Heart left ventricle (tissue), 16 donors: ENCODE data around the gene IL1B. TPM values are rescaled to one million over a fixed set of nuclear protein-coding genes. Genes with fewer than 3 reads are reported as not detected.

Source experiments
- ATAC-seq, 4 donors: fragments of 200-7000 bp; cut with Tn5 transposase; one replicate each; pipeline ENCODE4 v1.9.1; 2020 to 2022; ENCODE audit warnings: moderate library complexity in 4 of 4, mild to moderate bottlenecking in 3 of 4, moderate number of reproducible peaks in 1 of 4
- DNase-seq, 5 donors: peaks; one replicate each; pipeline ENCODE4 v3.0.0-alpha.2; 2020
- H3K27ac ChIP-seq, 12 donors: fragments of 200-600 bp; sonication (generic) in 4 of 12; one replicate each; pipeline versions ENCODE4 v1.5.0 to v1.8.0; 2016 to 2022; ENCODE audit warnings: mild to moderate bottlenecking in 2 of 12
- H3K27me3 ChIP-seq, 9 donors: fragments of 200-600 bp; sonication (generic) in 2 of 9; one replicate each; pipeline versions ENCODE4 v1.5.1 to v1.8.0; 2016 to 2022; ENCODE audit warnings: mild to moderate bottlenecking in 3 of 9
- H3K36me3 ChIP-seq, 9 donors: fragments of 200-600 bp; sonication (generic) in 2 of 9; one replicate each; pipeline versions ENCODE4 v1.5.0 to v1.8.0; 2018 to 2022; ENCODE audit warnings: mild to moderate bottlenecking in 2 of 9
- H3K4me1 ChIP-seq, 12 donors: fragments of 200-600 bp; sonication (generic) in 4 of 12; one replicate each; pipeline versions ENCODE4 v1.5.0 to v1.8.0; 2016 to 2022; ENCODE audit warnings: mild to moderate bottlenecking in 3 of 12
- H3K4me3 ChIP-seq, 12 donors: fragments of 200-600 bp; sonication (generic) in 4 of 12; one replicate each; pipeline versions ENCODE4 v1.5.0 to v1.8.0; 2017 to 2022; ENCODE audit warnings: mild to moderate bottlenecking in 9 of 12, moderate library complexity in 4 of 12
- H3K9me3 ChIP-seq, 12 donors: fragments of 200-600 bp; sonication (generic) in 4 of 12; one replicate each; pipeline versions ENCODE4 v1.5.0 to v1.8.0; 2016 to 2022; ENCODE audit warnings: mild to moderate bottlenecking in 1 of 12
- POLR2A ChIP-seq, 2 donors: fragments of 450-650 bp; IDR thresholded peaks; one replicate each; pipeline ENCODE4 v1.6.1; 2017; ENCODE audit warnings: antibody characterized with exemption in 2 of 2, mild to moderate bottlenecking in 2 of 2, moderate library complexity in 2 of 2
- WGBS, 4 donors: extraction: QIAGEN DNeasy Blood & Tissue Kit in 2 of 4; methylation state at CpG; one replicate each; pipeline versions ENCODE4 v1.1.5 to v1.1.7; 2013 to 2018; 5-methylcytosine and 5-hydroxymethylcytosine counted together
- intact Hi-C, 10 donors: fragments of 100-400 bp; cut with DNase I; formaldehyde crosslinking; loops; one replicate each; pipeline versions ENCODE4 v1.11.1 to v1.14.2; 2022
- polyA plus RNA-seq, 2 donors: library from polyadenylated mRNA; stranded (reverse); fragments of 200-250 nt; gene quantifications; one replicate each; pipeline ENCODE4 v1.2.3, GENCODE V29; 2013
- total RNA-seq, 9 donors: library from RNA; depleted of rRNA in 2 of 9; stranded (reverse); fragments of >200 nt in 2 of 9; fragmentation: NEBNext Ultra II Directional in 3 of 9; extraction: Animal tissue kit (Norgen Biotek cat#: 25700) in 3 of 9; gene quantifications; one replicate each; pipeline versions ENCODE4 v1.1.0 to v1.2.4, GENCODE V29; 2016 to 2023
- TF ChIP-seq, protein P1 (sequence below), 12 donors: fragments of 200-600 bp; sonication (generic) in 4 of 12; IDR thresholded peaks; one replicate each; pipeline versions ENCODE4 v1.5.0 to v1.8.0; 2018 to 2022; ENCODE audit warnings: antibody characterized with exemption in 12 of 12, mild to moderate bottlenecking in 5 of 12
- donor health status: ischemic (EF 13 %, LVEDD 7.1; RV severe dilation, severe dysfunction).
- donor health status: healthy with polysubstance abuse.
- donor health status: DM: no; HTN: yes; CAD: no.
- donor health status: DM: no; HTN: no; CAD: no.
- donor health status: ischemic (EF 25% LVEDD 6.9; RV normal size, moderate dysfunction).
- donor health status: ischemic (EF 25% LVEDD 5.7; RV mildly dilated, moderate dysfunction).
- donor health status: healthy.
- donor health status: DM: yes; HTN: yes; CAD: no.
- donor health status: ischemic (EF 35%, LVEDD 5.7; RV mildly dilated, moderate dysfunction).
- donor health status: nonischemic (EF 11% LVEDD 7.7; RV severe dilation, severe dysfunction).
- donor health status: DM: yes; HTN: yes; CAD: no.
- donor health status: PGD.
- donor health status: ischemic (EF 29% LVEDD 5.4; RV normal size, mild dysfunction).
- donor health status: nonischemic (EF 23%, LVEDD 6.1; RV moderate dilation, normal function).

IL1B gene
- total and polyA plus RNA-seq, 11 donors, result 0.27 to 12.3 (median 1.1) TPM; not detected in 4

DNA sequence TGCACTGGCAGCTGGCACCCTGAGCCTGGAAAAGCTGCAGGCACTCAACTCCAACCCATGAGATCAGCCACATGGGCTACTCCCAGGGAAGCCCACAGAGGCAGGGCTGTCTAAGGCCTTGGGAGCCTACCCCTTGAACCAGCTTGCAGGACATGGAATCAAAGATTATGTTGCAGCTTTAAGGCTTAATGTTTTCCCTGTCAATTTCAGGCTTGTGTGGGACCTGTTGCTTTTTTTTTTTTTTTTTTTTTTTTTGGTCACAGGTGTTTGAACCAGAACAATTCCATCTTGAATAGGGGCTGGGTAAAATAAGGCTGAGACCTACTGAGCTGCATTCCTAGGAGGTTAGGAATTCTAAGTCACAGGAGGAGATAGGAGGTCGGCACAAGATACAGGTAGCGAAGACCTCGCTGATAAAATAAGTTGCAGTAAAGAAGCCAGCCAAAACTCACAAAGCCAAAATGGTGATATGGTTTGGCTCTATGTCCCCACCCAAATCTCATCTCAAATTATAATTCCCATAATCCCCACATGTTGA, 44.8 kb downstream of the IL1B start:
- no peak overlapping the region for H3K4me3 ChIP-seq
- 88 to 97% (median 94%) methylated on average over 3 of the region's 3 CpGs for WGBS, 4 donors

DNA sequence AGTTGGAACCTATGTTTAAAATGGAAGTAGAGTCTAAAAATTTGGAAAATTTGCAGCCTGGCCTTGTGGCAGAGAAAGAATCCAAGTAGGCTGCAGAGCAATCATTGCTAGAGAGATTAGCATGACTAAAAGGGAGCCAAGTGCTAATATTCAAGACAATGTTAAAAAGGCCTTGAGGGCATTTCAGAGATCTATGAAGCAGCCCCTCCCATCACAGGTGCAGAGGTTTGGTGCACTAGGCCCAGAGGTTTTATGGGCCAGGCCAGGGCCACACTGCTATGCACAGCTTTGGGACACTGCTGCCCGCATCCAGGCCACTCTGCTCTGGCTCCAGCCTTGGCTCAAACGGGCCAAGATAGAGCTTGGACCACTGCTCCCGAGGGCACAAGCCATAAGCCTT, 45.6 kb downstream of the IL1B start:
- no peaks in the 10 kb centered on the region for H3K27me3 ChIP-seq
- no peak for TF ChIP-seq POLR2A (IDR thresholded peaks at IDR 0.05)
- TF ChIP-seq, protein P1, sequence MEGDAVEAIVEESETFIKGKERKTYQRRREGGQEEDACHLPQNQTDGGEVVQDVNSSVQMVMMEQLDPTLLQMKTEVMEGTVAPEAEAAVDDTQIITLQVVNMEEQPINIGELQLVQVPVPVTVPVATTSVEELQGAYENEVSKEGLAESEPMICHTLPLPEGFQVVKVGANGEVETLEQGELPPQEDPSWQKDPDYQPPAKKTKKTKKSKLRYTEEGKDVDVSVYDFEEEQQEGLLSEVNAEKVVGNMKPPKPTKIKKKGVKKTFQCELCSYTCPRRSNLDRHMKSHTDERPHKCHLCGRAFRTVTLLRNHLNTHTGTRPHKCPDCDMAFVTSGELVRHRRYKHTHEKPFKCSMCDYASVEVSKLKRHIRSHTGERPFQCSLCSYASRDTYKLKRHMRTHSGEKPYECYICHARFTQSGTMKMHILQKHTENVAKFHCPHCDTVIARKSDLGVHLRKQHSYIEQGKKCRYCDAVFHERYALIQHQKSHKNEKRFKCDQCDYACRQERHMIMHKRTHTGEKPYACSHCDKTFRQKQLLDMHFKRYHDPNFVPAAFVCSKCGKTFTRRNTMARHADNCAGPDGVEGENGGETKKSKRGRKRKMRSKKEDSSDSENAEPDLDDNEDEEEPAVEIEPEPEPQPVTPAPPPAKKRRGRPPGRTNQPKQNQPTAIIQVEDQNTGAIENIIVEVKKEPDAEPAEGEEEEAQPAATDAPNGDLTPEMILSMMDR (IDR thresholded peaks at IDR 0.05), result no peak
- H3K9me3 ChIP-seq, result no peaks in the 10 kb centered on the region
- no peak overlapping the region for H3K4me3 ChIP-seq
- DNase-seq (no peak), ATAC-seq (no peak)
- WGBS, 4 donors, result 94 to 100% (median 97%) methylated on average over 3 of the region's 3 CpGs; no CpG with 5 or more reads in 1 of the 4 donors
- H3K27ac ChIP-seq, result no peak overlapping the region
- no peaks in the 10 kb centered on the region for H3K36me3 ChIP-seq
- intact Hi-C loops, result no loop called here
- H3K4me1 ChIP-seq, result peaks cover 0 to 38% (median 3%) of the 10 kb centered on the region in 12 donors

More for the DNA sequence above, 44.8 kb downstream of the IL1B start:
- TF ChIP-seq, protein P1 (IDR thresholded peaks at IDR 0.05), result no peak
- no peak for TF ChIP-seq POLR2A (IDR thresholded peaks at IDR 0.05)
- intact Hi-C loops, result no loop called here
- no peaks in the 10 kb centered on the region for H3K36me3 ChIP-seq
- no peak for ATAC-seq
- no peak overlapping the region for H3K27ac ChIP-seq
- no peaks in the 10 kb centered on the region for H3K9me3 ChIP-seq
- no peak for DNase-seq
- H3K4me1 ChIP-seq, result peaks cover 0 to 38% (median 3%) of the 10 kb centered on the region in 12 donors
- no peaks in the 10 kb centered on the region for H3K27me3 ChIP-seq

DNA sequence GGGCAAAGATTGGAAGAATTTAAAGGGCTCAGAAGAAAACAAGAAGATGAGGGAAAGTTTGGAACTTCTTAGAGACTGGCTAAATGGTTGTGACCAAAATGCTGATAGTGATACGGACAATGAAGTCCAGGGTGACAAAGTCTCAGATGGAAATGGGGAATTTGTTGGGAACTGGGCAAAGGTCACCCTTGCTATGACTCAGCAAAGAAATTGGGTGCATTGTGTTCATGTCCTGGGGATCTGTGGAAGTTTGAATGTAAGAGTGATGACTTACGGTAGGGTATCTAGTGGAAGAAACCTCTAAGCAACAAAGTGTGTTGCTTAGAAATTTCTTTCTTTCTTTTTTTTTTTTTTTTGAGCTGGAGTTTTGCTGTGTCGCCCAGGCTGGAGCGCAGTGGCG, 46.3 kb downstream of the IL1B start:
- no peak for DNase-seq
- Histone ChIP-seq H3K27ac (no peak overlapping the region), H3K9me3 (no peaks in the 10 kb centered on the region), H3K4me1 (peaks cover 0 to 38% (median 3%) of the 10 kb centered on the region in 12 donors), H3K36me3 (no peaks in the 10 kb centered on the region), H3K27me3 (no peaks in the 10 kb centered on the region), H3K4me3 (no peak overlapping the region)
- ATAC-seq, result no peak
- intact Hi-C loops, result no loop called here
- TF ChIP-seq, protein P1 (IDR thresholded peaks at IDR 0.05), result no peak
- no peak for TF ChIP-seq POLR2A (IDR thresholded peaks at IDR 0.05)
- WGBS, 4 donors, result 94 to 98% (median 96%) methylated on average over 5 of the region's 5 CpGs

DNA sequence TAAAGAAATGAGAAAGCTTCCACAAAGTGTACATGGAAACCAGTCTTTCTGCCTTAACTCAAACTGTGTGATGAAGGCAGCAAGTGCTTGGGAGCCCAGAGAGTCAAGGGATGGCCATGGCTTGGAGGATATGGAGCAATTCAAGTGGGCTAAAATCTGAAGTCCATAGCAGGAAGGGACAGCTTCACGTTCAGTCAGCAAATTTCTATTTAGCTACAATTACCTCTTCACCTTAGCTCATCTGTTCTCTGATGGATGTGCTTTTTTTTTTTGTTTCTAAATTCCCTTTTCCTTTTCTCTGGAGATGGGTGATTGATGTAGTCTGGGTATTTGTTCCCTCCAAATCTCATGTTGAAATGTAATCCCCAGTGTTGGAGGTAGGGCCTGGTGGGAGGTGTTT, 47.4 kb downstream of the IL1B start:
- Histone ChIP-seq H3K9me3 (no peaks in the 10 kb centered on the region), H3K27me3 (peaks cover 0 to under 1% (median 0%) of the 10 kb centered on the region in 9 donors), H3K27ac (no peak overlapping the region), H3K4me3 (no peak overlapping the region), H3K4me1 (peaks cover 0 to 39% (median 1%) of the 10 kb centered on the region in 12 donors), H3K36me3 (no peaks in the 10 kb centered on the region)
- WGBS, 4 donors, result 89 to 97% (median 94%) methylated on average over 1 of the region's 1 CpG
- ATAC-seq (no peak), DNase-seq (no peak)
- no peak for TF ChIP-seq POLR2A (IDR thresholded peaks at IDR 0.05)
- TF ChIP-seq, protein P1 (IDR thresholded peaks at IDR 0.05), result no peak
- intact Hi-C loops, result no loop called here
